H1 (cell line): ENCODE data around the gene ITSN1. TPM values are rescaled to one million over a fixed set of nuclear protein-coding genes. Genes with fewer than 3 reads are reported as not detected.

Source experiments
- ATF2 ChIP-seq: IDR thresholded peaks from 2 replicates; pipeline ENCODE4 v1.6.1; 2012; ENCODE audit warnings: low read length, inconsistent platforms
- CHD1 ChIP-seq: IDR thresholded peaks from 2 replicates; pipeline ENCODE4 v1.6.1; 2012; ENCODE audit warnings: low read depth, low read length, improper control_type of control experiment
- CTCF ChIP-seq, 3 experiments: IDR thresholded peaks; 1 replicate in 2 of 3; 2 replicates in 1 of 3; pipeline versions ENCODE4 v1.5.1 to v1.6.1; 2011; ENCODE audit warnings: low read length in 3 of 3, mild to moderate bottlenecking in 3 of 3, inconsistent platforms in 2 of 3, low read depth in 1 of 3, moderate library complexity in 1 of 3; ENCODE audit not compliant: insufficient read depth in 1 of 3; ENCODE audit errors: control extremely low read depth in 1 of 3
- KDM1A ChIP-seq: fragments of 200-600, 300-600 bp; sonication (generic); IDR thresholded peaks from 2 replicates; pipeline ENCODE4 v1.7.1; 2016; ENCODE audit warnings: mild to moderate bottlenecking, low read length, borderline replicate concordance
- SP2 ChIP-seq: IDR thresholded peaks from 2 replicates; pipeline ENCODE4 v1.6.1; 2012; ENCODE audit warnings: mild to moderate bottlenecking, low read length, inconsistent platforms
- SP4 ChIP-seq: IDR thresholded peaks from 2 replicates; pipeline ENCODE4 v1.6.1; 2012; ENCODE audit warnings: low read length, inconsistent platforms
- TBP ChIP-seq: IDR thresholded peaks from 2 replicates; pipeline ENCODE4 v1.6.1; 2011; ENCODE audit warnings: low read depth, low read length, improper control_type of control experiment
- polyA plus RNA-seq, 7 experiments: library from polyadenylated mRNA; depleted of rRNA in 3 of 7; stranded (reverse) in 5 of 7; unstranded in 2 of 7; fragments of >200 nt in 5 of 7; fragments of 200-250 nt in 2 of 7; gene quantifications; 1 replicate in 5 of 7; 2 replicates in 1 of 7; 4 replicates in 1 of 7; pipeline versions ENCODE4 v1.2.1 to v1.2.3, GENCODE V29; 2011 to 2013; ENCODE audit warnings: missing spikeins in 2 of 7, mixed read lengths in 2 of 7
- total RNA-seq: library from RNA; stranded (reverse); fragmentation: NEBNext Ultra II Directional; extraction: Animal tissue kit (Norgen Biotek cat#: 25700); gene quantifications from 2 replicates; pipeline ENCODE4 v1.2.1, GENCODE V29; 2021

The ITSN1 gene
- total and polyA plus RNA-seq, 2 of the 8 experiments (the other 6 are each of a cell fraction or from before 2014, with no cell fraction given): 60.8 to 78.1 TPM

DNA sequence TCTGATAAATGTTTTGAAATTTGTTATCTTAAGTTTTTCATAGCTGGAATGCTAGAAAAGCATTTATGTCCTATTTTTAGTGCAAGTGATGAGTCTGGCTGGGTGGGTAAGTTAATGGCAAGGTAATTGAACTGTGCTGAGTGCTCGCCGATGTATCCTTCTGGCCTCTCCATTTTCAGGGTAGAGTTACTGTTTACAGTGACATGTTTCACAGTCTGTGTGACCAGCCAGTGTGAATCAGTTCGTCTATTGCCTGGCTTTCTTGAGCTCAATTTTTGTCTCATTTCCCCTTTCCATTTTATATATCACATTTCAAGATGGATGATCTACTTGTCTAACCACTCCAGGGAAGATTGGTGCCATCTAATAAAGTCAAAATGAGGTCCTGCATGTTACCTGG, 44.1 kb downstream of the ITSN1 start (continued):
- TF ChIP-seq ATF2 (no peak), CHD1 (no peak), CTCF (IDR thresholded peaks at IDR 0.05; ENCODE audit: control extremely low read depth in 1 of 3, insufficient read depth in 1 of 3, low read depth in 1 of 3, low read length in 3 of 3) (no peak), SP4 (no peak), TBP (no peak), KDM1A (no peak), SP2 (no peak)
